SK-N-SH (cell line): ENCODE results near the gene NAPB. TPM values are rescaled to one million over a fixed set of nuclear protein-coding genes. Genes with fewer than 3 reads are reported as not detected.

ENCODE experiments used
- CTCF ChIA-PET: fragments of 300-600, 350-600 bp; formaldehyde crosslinking; extraction: SDS; loops from one replicate; lab custom pipeline; 2021; lab: Yijun Ruan, JAX
- POLR2A ChIA-PET: fragments of 350-600 bp; sonication (Branson Sonifier 250); formaldehyde crosslinking; extraction: SDS; loops from one replicate; lab custom pipeline; 2020; ENCODE audit warnings: antibody characterized with exemption, inconsistent platforms; lab: Yijun Ruan, JAX
- DNase-seq: peaks from one replicate; pipeline ENCODE4 v3.0.0; 2012
- H2AFZ ChIP-seq: fragments of 200-600 bp; sonication (generic); 2 replicates; pipeline ENCODE4 v1.8.1; 2016; ENCODE audit warnings: antibody characterized with exemption, mild to moderate bottlenecking, low read depth
- H3F3A ChIP-seq: fragments of 200-600 bp; sonication (generic); replicated peaks from 2 replicates; pipeline ENCODE3; 2016; ENCODE audit warnings: antibody characterized with exemption, mild to moderate bottlenecking; ENCODE audit not compliant: insufficient read depth
- H3K27ac ChIP-seq, 2 experiments: fragments of 200-500 bp in 1 of 2; fragments of 200-600 bp in 1 of 2; sonication (Bioruptor generic) in 1 of 2; sonication (generic), shearing (Covaris generic) in 1 of 2; 2 replicates each; pipeline versions ENCODE4 v1.5.1 to v1.6.1; 2014 to 2016; ENCODE audit warnings: low read depth in 2 of 2, inconsistent platforms in 1 of 2, low read length in 1 of 2, mild to moderate bottlenecking in 1 of 2, mixed read lengths in 1 of 2
- H3K27me3 ChIP-seq: fragments of 200-600 bp; sonication (generic), shearing (Covaris generic); 2 replicates; pipeline ENCODE4 v1.6.1; 2016; ENCODE audit warnings: mixed run types; ENCODE audit not compliant: insufficient read depth
- H3K36me3 ChIP-seq, 2 experiments: fragments of 200-500 bp in 1 of 2; fragments of 200-600 bp in 1 of 2; sonication (Bioruptor generic) in 1 of 2; sonication (generic) in 1 of 2; replicated peaks in 1 of 2; 2 replicates each; pipeline versions ENCODE3 to v1.5.1; 2014 to 2016; ENCODE audit warnings: low read length in 1 of 2, mild to moderate bottlenecking in 1 of 2; ENCODE audit not compliant: insufficient read depth in 2 of 2, control insufficient read depth in 1 of 2
- H3K4me1 ChIP-seq, 2 experiments: fragments of 200-500 bp in 1 of 2; fragments of 200-600 bp in 1 of 2; sonication (Bioruptor generic) in 1 of 2; sonication (generic), shearing (Covaris generic) in 1 of 2; 2 replicates each; pipeline versions ENCODE4 v1.5.1 to v1.6.1; 2014 to 2016; ENCODE audit warnings: low read depth in 1 of 2, low read length in 1 of 2, mixed run types in 1 of 2; ENCODE audit not compliant: insufficient read depth in 2 of 2, control insufficient read depth in 1 of 2
- H3K4me2 ChIP-seq: fragments of 200-600 bp; sonication (generic), shearing (Covaris generic); 2 replicates; pipeline ENCODE4 v1.6.1; 2017; ENCODE audit warnings: mixed run types
- H3K4me3 ChIP-seq, 2 experiments: fragments of 200-500 bp in 1 of 2; fragments of 200-600 bp in 1 of 2; sonication (Bioruptor generic) in 1 of 2; sonication (generic), shearing (Covaris generic) in 1 of 2; 2 replicates each; pipeline versions ENCODE4 v1.5.1 to v1.8.1; 2014 to 2016; ENCODE audit warnings: low read depth in 2 of 2, inconsistent platforms in 1 of 2, low read length in 1 of 2, mild to moderate bottlenecking in 1 of 2, mixed read lengths in 1 of 2, moderate library complexity in 1 of 2
- H3K79me2 ChIP-seq: fragments of 200-600 bp; sonication (generic); 2 replicates; pipeline ENCODE4 v1.8.1; 2017; ENCODE audit warnings: mild to moderate bottlenecking; ENCODE audit not compliant: insufficient read depth
- H3K9ac ChIP-seq: fragments of 200-600 bp; sonication (generic); 2 replicates; pipeline ENCODE4 v1.6.1; 2017; ENCODE audit warnings: mixed run types
- H3K9me2 ChIP-seq: fragments of 200-600 bp; sonication (generic); 2 replicates; pipeline ENCODE4 v1.6.1; 2017; ENCODE audit warnings: mixed run types
- H3K9me3 ChIP-seq: fragments of 200-600 bp; sonication (generic); 2 replicates; pipeline ENCODE4 v1.6.1; 2017; ENCODE audit warnings: mixed run types, mild to moderate bottlenecking, moderate library complexity
- H4K20me1 ChIP-seq: fragments of 200-600 bp; sonication (generic); 2 replicates; pipeline ENCODE4 v1.6.1; 2017; ENCODE audit warnings: mild to moderate bottlenecking, mixed run types; ENCODE audit not compliant: insufficient read depth
- ELF1 ChIP-seq: IDR thresholded peaks from 2 replicates; pipeline ENCODE4 v1.4.0; 2012
- EP300 ChIP-seq, 2 experiments: IDR thresholded peaks; 2 replicates each; pipeline versions ENCODE4 v1.4.0 to v1.6.1; 2012; ENCODE audit warnings: borderline replicate concordance in 1 of 2, low read depth in 1 of 2, low read length in 1 of 2
- FOXJ3 ChIP-seq: sonication (generic); formaldehyde crosslinking; IDR thresholded peaks from 2 replicates; pipeline ENCODE4 v1.5.1; 2020; ENCODE audit warnings: mild to moderate bottlenecking, missing genetic modification reagents
- FOXM1 ChIP-seq: IDR thresholded peaks from 2 replicates; pipeline ENCODE4 v1.4.0; 2012; ENCODE audit warnings: low read depth, mild to moderate bottlenecking
- GABPA ChIP-seq: IDR thresholded peaks from 2 replicates; pipeline ENCODE4 v1.4.0; 2012; ENCODE audit warnings: low read depth, mild to moderate bottlenecking
- GATA2 ChIP-seq: sonication (generic); formaldehyde crosslinking; IDR thresholded peaks from 2 replicates; pipeline ENCODE4 v1.5.0; 2020; ENCODE audit warnings: mild to moderate bottlenecking, missing genetic modification reagents
- MEF2A ChIP-seq: IDR thresholded peaks from 2 replicates; pipeline ENCODE4 v1.4.0; 2012; ENCODE audit warnings: low read depth, borderline replicate concordance
- MXI1 ChIP-seq: IDR thresholded peaks from 2 replicates; pipeline ENCODE4 v1.6.1; 2012; ENCODE audit warnings: mild to moderate bottlenecking, low read depth, low read length, improper control_type of control experiment
- NFIC ChIP-seq: IDR thresholded peaks from 2 replicates; pipeline ENCODE4 v1.4.0; 2012; ENCODE audit warnings: borderline replicate concordance
- RCOR1 ChIP-seq: fragments of 150-350 bp; IDR thresholded peaks from 2 replicates; pipeline ENCODE4 v1.6.1; 2017; ENCODE audit warnings: antibody characterized with exemption, low read length
- SIN3A ChIP-seq: IDR thresholded peaks from 2 replicates; pipeline ENCODE4 v1.6.1; 2012; ENCODE audit warnings: low read depth, mild to moderate bottlenecking, low read length, moderate library complexity, borderline replicate concordance
- TAF1 ChIP-seq: IDR thresholded peaks from 2 replicates; pipeline ENCODE4 v1.6.1; 2012; ENCODE audit warnings: low read depth, mild to moderate bottlenecking, low read length, moderate library complexity, borderline replicate concordance
- TCF12 ChIP-seq: IDR thresholded peaks from 2 replicates; pipeline ENCODE4 v1.4.0; 2012
- TEAD4 ChIP-seq: IDR thresholded peaks from 2 replicates; pipeline ENCODE4 v1.4.0; 2012; ENCODE audit warnings: mild to moderate bottlenecking, borderline replicate concordance; ENCODE audit not compliant: insufficient read depth
- YY1 ChIP-seq: IDR thresholded peaks from 2 replicates; pipeline ENCODE4 v1.4.0; 2012; ENCODE audit warnings: low read depth, mild to moderate bottlenecking
- WGBS: methylation state at CpG from one replicate; pipeline ENCODE4 v1.1.6; 2017; ENCODE audit warnings: low lambda C conversion rate; 5-methylcytosine and 5-hydroxymethylcytosine counted together
- polyA plus RNA-seq, 3 experiments: library from polyadenylated mRNA; depleted of rRNA; stranded (reverse); fragments of >200 nt; gene quantifications; 2 replicates each; pipeline ENCODE4 v1.2.3, GENCODE V29; 2012
- TF ChIP-seq, protein P1 (sequence below): IDR thresholded peaks from 2 replicates; pipeline ENCODE4; 2012
- TF ChIP-seq, protein P2 (sequence below): IDR thresholded peaks from 2 replicates; pipeline ENCODE4 v1.4.0; 2012; ENCODE audit warnings: low read depth, borderline replicate concordance
- TF ChIP-seq, protein P3 (sequence below): IDR thresholded peaks from 2 replicates; pipeline ENCODE4 v1.4.0; 2012; ENCODE audit warnings: low read depth, borderline replicate concordance

NAPB gene
- polyA plus RNA-seq, 1 of the 3 experiments (the other 2 are of a cell fraction): 3.0 TPM

DNA sequence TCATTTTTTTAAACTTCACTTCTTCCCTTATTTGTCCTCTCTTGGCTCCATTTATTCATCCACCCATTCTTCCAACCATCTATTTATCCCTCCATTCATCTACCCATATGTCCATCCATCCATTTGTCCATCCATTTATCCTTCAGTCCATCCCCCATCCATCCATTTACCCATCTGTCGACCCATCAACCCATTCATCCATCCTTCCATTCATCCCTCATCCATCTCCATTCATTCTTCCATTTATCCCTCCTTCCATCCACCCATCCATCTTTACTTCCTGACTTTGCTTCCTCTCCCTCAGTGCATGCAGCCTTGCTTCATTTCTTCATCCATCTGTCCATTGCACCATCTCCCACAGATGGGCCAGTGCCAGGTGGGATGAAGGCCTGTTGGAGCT, 29.6 kb upstream of the NAPB start:
- Histone ChIP-seq H3K9ac (no peak overlapping the region), H4K20me1 (no peaks in the 10 kb centered on the region), H3K4me2 (no peak overlapping the region), H2AFZ (no peak overlapping the region), H3K27me3 (peaks cover 25% of the 10 kb centered on the region), H3K36me3 (no peaks in the 10 kb centered on the region), H3K4me1 (peaks cover 0 to under 1% of the 10 kb centered on the region in 2 experiments; a peak in 1 of 4 replicates), H3F3A (no peaks in the 10 kb centered on the region), H3K4me3 (no peak overlapping the region), H3K27ac (no peak overlapping the region), H3K79me2 (no peaks in the 10 kb centered on the region), H3K9me2 (no peaks in the 10 kb centered on the region), H3K9me3 (no peaks in the 10 kb centered on the region)
- CTCF ChIA-PET: interaction anchor here (1.5 kb wide), 1 partner anchor 9 kb away, joined by 4 read pairs; no protein-coding TSS in a partner anchor
- TF ChIP-seq TEAD4: no peak
- TF ChIP-seq, protein P1, sequence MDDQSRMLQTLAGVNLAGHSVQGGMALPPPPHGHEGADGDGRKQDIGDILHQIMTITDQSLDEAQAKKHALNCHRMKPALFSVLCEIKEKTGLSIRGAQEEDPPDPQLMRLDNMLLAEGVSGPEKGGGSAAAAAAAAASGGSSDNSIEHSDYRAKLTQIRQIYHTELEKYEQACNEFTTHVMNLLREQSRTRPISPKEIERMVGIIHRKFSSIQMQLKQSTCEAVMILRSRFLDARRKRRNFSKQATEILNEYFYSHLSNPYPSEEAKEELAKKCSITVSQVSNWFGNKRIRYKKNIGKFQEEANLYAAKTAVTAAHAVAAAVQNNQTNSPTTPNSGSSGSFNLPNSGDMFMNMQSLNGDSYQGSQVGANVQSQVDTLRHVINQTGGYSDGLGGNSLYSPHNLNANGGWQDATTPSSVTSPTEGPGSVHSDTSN: no peak
- TF ChIP-seq, protein P2, sequence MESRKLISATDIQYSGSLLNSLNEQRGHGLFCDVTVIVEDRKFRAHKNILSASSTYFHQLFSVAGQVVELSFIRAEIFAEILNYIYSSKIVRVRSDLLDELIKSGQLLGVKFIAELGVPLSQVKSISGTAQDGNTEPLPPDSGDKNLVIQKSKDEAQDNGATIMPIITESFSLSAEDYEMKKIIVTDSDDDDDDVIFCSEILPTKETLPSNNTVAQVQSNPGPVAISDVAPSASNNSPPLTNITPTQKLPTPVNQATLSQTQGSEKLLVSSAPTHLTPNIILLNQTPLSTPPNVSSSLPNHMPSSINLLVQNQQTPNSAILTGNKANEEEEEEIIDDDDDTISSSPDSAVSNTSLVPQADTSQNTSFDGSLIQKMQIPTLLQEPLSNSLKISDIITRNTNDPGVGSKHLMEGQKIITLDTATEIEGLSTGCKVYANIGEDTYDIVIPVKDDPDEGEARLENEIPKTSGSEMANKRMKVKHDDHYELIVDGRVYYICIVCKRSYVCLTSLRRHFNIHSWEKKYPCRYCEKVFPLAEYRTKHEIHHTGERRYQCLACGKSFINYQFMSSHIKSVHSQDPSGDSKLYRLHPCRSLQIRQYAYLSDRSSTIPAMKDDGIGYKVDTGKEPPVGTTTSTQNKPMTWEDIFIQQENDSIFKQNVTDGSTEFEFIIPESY: no peak
- TF ChIP-seq ELF1: no peak
- no peak for TF ChIP-seq MXI1
- TF ChIP-seq, protein P3, sequence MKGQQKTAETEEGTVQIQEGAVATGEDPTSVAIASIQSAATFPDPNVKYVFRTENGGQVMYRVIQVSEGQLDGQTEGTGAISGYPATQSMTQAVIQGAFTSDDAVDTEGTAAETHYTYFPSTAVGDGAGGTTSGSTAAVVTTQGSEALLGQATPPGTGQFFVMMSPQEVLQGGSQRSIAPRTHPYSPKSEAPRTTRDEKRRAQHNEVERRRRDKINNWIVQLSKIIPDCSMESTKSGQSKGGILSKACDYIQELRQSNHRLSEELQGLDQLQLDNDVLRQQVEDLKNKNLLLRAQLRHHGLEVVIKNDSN: no peak
- no peak for TF ChIP-seq MEF2A
- TF ChIP-seq EP300 (IDR thresholded peaks at IDR 0.05; ENCODE audit: borderline replicate concordance in 1 of 2, low read depth in 1 of 2, low read length in 1 of 2): no peak
- TF ChIP-seq YY1: no peak
- TF ChIP-seq TCF12: no peak
- TF ChIP-seq TAF1: no peak
- TF ChIP-seq FOXM1: no peak
- no peak for TF ChIP-seq GABPA
- no peak for TF ChIP-seq SIN3A
- no peak for TF ChIP-seq FOXJ3
- TF ChIP-seq GATA2 (CRISPR knock-in tag): no peak
- no peak for TF ChIP-seq RCOR1
- TF ChIP-seq NFIC: no peak
- POLR2A ChIA-PET: no interaction called here
- DNase-seq: no peak
- 0% methylated on average over 1 of the region's 1 CpG for WGBS
